Hepatocyte (in vitro differentiated cells): ENCODE measurements around the gene SPRN.
"Not testable (repeated sequence)": the region's sequence is repeated elsewhere in the genome, so short reads cannot be mapped to it uniquely, and the experiment has no call there.

Experiments
- CTCF ChIP-seq: fragments of 200-600 bp; sonication (generic); IDR thresholded peaks from 2 replicates; pipeline ENCODE4 v1.5.1; 2016; ENCODE audit warnings: antibody characterized with exemption, mild to moderate bottlenecking; ENCODE audit not compliant: poor library complexity
- EZH2 ChIP-seq: fragments of 200-600 bp; sonication (generic); IDR thresholded peaks from 2 replicates; pipeline ENCODE4 v1.6.1; 2016; ENCODE audit warnings: antibody characterized with exemption, mild to moderate bottlenecking, borderline replicate concordance
- EZH2phosphoT487 ChIP-seq: fragments of 200-600 bp; sonication (generic); IDR thresholded peaks from one replicate; pipeline ENCODE4 v1.6.1; 2018; ENCODE audit warnings: antibody characterized with exemption, mild to moderate bottlenecking, low read depth, moderate library complexity; ENCODE audit not compliant: unreplicated experiment, severe bottlenecking

- TF ChIP-seq CTCF, EZH2, EZH2phosphoT487: not testable (repeated sequence)
These were observed 10.0 kb downstream of the SPRN start for GRCh38 chr10:133414401-133414800.
